Left ventricle myocardium inferior (tissue), 1 donor: ENCODE data around the gene PM20D2. TPM values are rescaled to one million over a fixed set of nuclear protein-coding genes. Genes with fewer than 3 reads are reported as not detected.

Experiments
- DNase-seq: peaks from one replicate; pipeline ENCODE4 v3.0.0-alpha.2; 2020
- H3K27ac ChIP-seq: fragments of 200-600 bp; replicated peaks from 2 replicates; pipeline ENCODE4 v1.8.0; 2021
- H3K27me3 ChIP-seq: fragments of 200-600 bp; 2 replicates; pipeline ENCODE4 v1.8.0; 2021; ENCODE audit warnings: low read depth
- H3K36me3 ChIP-seq: fragments of 200-600 bp; 2 replicates; pipeline ENCODE4 v1.8.0; 2021
- H3K4me1 ChIP-seq: fragments of 200-600 bp; 2 replicates; pipeline ENCODE4 v1.8.0; 2021
- H3K4me3 ChIP-seq: fragments of 200-600 bp; 2 replicates; pipeline ENCODE4 v1.8.0; 2021; ENCODE audit warnings: mild to moderate bottlenecking, moderate library complexity
- H3K9me3 ChIP-seq: fragments of 200-600 bp; replicated peaks from 2 replicates; pipeline ENCODE4 v1.8.0; 2021
- CTCF ChIP-seq: fragments of 200-600 bp; IDR thresholded peaks from 2 replicates; pipeline ENCODE4 v1.8.0; 2021; ENCODE audit warnings: antibody characterized with exemption, mild to moderate bottlenecking, borderline replicate concordance
- intact Hi-C: fragments of 100-400 bp; cut with micrococcal nuclease; formaldehyde crosslinking; loops from one replicate; pipeline ENCODE4 v1.11.0; 2022
- total RNA-seq: library from RNA; stranded (reverse); fragmentation: NEBNext Ultra II Directional; extraction: Animal tissue kit (Norgen Biotek cat#: 25700); gene quantifications from one replicate; pipeline ENCODE4 v1.2.1, GENCODE V29; 2021
- donor health status: DM: no; HTN: yes; CAD: no; lungs with severe emphysema.

The PM20D2 gene
- total RNA-seq, 1 donor from 2014 or later, result 14.3 TPM

- DNase-seq, result no peak
- no peaks in the 10 kb centered on the region for H3K27me3 ChIP-seq
- no peak overlapping the region for H3K27ac ChIP-seq
- H3K4me1 ChIP-seq, result peaks cover 12% of the 10 kb centered on the region
- intact Hi-C loops, result no loop called here
- no peaks in the 10 kb centered on the region for H3K36me3 ChIP-seq
- H3K9me3 ChIP-seq, result no peaks in the 10 kb centered on the region
- H3K4me3 ChIP-seq, result no peak overlapping the region
- TF ChIP-seq CTCF, result no peak
These were observed 7.7 kb upstream of the PM20D2 start for GRCh38 chr6:89138173-89138572.

GRCh38 chr6:89139509-89140346, 6.1 kb upstream of the PM20D2 start:
- H3K27ac ChIP-seq, result no peak overlapping the region
- H3K36me3 ChIP-seq, result no peaks in the 10 kb centered on the region
- H3K4me3 ChIP-seq, result no peak overlapping the region
- peaks cover 12% of the 10 kb centered on the region for H3K4me1 ChIP-seq
- intact Hi-C loops, result loop anchor here (10.0 kb wide), 1 partner anchor 55 kb away; the partner anchor contains the start of gene PNRC1
- H3K27me3 ChIP-seq, result no peaks in the 10 kb centered on the region
- TF ChIP-seq CTCF, result no peak
- H3K9me3 ChIP-seq, result no peaks in the 10 kb centered on the region
- no peak for DNase-seq

- no peak for TF ChIP-seq CTCF
- Histone ChIP-seq H3K27ac (no peak overlapping the region), H3K27me3 (no peaks in the 10 kb centered on the region), H3K4me3 (no peak overlapping the region), H3K9me3 (no peaks in the 10 kb centered on the region), H3K4me1 (peaks cover 17% of the 10 kb centered on the region), H3K36me3 (no peaks in the 10 kb centered on the region)
- intact Hi-C loops, result loop anchor here (10.0 kb wide), 1 partner anchor 56 kb away; the partner anchor contains the start of gene PNRC1
- no peak for DNase-seq
These were observed 5.3 kb upstream of the PM20D2 start for GRCh38 chr6:89140347-89141156.

- no peak overlapping the region for H3K27ac ChIP-seq
- H3K36me3 ChIP-seq, result peaks cover 3% of the 10 kb centered on the region
- intact Hi-C loops, result loop anchor here (10.0 kb wide), 1 partner anchor 60 kb away; the partner anchor contains the start of gene PNRC1
- TF ChIP-seq CTCF, result no peak
- no peaks in the 10 kb centered on the region for H3K9me3 ChIP-seq
- peaks cover 51% of the 10 kb centered on the region for H3K4me1 ChIP-seq
- DNase-seq, result no peak
- H3K4me3 ChIP-seq, result no peak overlapping the region
- no peaks in the 10 kb centered on the region for H3K27me3 ChIP-seq
These were observed 1.4 kb upstream of the PM20D2 start for GRCh38 chr6:89144354-89144906.
